Activated T-cell treated with anti-CD3 and anti-CD28 coated beads for 24 hours (primary cell): Measurements from ENCODE around the gene HOGA1.
"Not testable (repeated sequence)": the region's sequence is repeated elsewhere in the genome, so short reads cannot be mapped to it uniquely, and the experiment has no call there.

ENCODE experiments used
- DNase-seq: peaks from one replicate; pipeline ENCODE4 v3.0.0-alpha.2; 2020; ENCODE audit warnings: low read depth

The HOGA1 gene

DNA sequence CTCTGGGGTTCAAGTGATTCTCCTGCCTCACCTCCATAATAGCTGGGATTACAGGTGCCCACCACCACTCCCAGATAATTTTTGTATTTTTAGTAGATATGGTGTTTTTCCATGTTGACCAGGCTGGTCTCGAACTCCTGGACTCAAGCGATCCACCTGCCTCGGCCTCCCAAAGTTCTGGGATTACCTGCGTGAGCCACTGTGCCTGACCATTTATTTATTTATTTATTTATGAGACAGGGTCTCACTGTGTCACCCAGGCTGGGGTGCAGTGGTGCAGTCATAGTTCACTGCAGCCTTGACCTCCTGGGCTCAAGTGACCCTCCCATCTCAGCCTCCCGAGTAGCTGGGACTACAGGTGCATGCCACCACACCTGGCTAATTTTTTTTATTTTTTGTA is 29.9 kb upstream of the HOGA1 start:
- not testable (repeated sequence) for DNase-seq

DNA sequence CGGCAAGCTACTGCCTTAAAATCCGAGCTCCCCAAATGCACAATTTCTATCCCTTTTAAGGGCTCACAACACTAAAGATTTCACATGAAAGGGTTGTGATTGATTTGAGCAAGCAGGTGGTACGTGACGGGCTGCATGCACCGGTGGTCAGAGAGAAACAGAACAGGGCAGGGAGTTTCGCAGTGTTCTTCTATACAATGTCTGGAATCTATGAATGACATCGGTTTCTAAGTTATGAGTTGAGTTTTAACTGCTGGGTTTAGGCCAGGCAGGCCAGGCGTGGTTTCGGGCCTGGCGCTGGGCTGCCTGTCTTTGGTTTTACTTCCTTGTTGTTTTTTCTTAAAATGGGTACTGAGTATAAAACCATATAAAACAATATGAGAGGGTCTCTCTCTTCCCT is 28.6 kb upstream of the HOGA1 start:
- DNase-seq: not testable (repeated sequence)

DNA sequence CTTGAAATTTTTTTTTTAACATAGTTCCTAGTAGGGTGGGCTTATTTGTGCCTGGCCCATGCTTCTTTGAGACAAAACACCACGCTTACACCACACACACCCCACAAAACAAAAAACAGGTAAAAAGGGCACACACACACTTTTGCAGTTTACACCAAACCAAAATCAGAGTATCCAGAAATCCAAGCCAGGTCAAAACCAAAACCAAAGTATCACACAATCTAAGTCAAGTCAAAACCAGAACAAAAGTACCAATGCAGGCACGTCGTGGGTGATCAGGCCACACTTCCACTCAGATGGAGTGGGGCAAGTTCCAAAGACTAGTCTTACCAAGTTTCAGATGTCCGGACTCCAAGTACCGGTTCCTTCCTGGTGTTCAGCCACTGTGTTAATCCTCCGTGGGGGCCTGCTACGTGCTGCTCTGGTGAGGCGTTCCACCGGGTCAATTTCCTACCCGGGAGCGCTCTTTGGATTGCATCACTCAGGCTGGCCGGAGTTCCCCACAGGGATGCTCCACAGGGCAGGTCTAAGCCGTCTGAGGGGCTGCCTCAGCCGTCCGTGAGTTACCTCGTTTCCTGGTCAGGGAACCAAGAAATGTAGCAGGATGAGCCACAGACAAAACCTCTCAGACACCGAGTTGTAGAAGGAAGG is 23.3 kb upstream of the HOGA1 start:
- not testable (repeated sequence) for DNase-seq

DNA sequence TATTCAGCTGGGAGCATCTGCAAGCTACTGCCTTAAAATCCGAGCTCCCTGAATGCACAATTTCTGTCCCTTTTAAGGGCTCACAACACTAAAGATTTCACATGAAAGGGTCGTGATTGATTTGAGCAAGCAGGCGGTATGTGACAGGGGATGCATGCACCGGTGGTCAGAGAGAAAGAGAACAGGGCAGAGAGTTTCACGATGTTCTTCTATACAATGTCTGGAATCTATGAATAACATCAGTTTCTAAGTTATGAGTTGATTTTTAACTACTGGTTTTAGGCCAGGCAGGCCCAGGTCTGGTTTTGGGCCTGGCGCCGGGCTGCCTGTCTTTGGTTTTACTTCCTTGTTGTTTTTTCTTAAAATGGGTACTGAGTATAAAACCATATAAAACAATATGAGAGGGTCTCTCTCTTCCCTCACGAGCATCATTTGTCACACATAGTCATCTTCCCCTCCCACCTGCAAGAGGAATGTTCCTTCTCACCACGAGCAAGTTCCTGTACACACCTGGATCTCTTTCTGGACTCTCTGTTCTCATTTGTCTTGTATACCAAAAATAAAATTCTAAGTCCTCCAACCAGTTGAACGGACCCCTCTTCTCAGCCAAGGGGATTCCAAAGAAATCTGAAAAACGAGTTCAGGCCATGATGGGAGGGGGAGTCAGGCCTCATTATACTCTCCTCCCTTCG is 22.7 kb upstream of the HOGA1 start:
- DNase-seq: not testable (repeated sequence)

DNA sequence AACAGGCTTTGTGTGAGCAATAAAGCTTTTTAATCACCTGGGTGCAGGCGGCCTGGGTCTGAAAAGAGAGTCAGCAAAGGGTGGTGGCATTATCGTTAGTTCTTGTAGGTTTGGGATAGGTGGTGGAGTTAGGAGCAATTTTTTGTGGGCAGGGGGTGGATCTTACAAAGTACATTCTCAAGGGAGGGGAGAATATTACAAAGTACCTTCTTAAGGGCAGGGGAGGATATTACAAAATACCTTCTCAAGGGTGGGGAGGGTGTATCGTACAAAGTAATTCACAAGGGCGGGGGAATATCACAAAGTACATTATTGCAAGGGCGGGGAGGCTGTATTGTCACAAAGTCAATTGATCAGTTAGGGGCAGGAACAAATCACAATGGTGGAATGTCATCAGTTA is 21.9 kb upstream of the HOGA1 start:
- DNase-seq: not testable (repeated sequence)

DNA sequence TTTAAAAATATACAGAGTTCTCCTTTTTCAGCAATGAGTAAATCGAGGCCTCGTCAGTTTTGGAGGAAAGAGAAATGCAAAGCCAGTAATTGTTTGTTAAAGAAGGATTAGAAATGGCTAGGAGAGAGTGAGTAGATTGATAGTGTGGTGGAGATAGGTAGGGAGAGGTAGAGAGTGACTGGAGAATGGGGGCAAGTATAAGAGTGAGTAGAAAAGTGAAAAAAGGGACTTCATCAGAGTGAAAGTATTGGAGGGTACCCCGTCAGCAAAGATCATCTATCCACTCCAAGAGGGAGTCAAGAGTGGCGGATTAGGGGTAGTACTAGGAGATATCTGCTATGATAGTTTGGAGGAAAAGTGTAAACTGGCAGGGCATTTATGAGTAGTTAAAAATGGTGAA is 20.9 kb upstream of the HOGA1 start:
- no peak for DNase-seq

DNA sequence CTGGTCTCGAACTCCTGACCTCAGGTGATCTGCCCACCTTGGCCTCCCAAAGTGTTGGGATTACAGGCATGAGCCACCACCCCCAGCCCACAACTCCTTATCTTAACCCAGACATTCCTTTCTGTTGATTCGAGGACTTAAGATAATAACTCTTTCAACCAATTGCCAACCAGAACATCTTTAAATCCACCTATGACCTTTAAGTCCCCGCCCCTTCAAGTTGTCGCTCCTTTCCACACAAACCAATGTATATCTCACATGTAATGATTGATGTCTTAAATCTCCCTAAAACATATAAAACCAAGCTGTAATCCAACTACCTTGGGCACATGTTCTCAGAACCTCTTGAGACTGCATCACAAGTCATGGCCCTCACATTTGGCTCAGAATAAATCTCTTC is 19.4 kb upstream of the HOGA1 start:
- DNase-seq: no peak

DNA sequence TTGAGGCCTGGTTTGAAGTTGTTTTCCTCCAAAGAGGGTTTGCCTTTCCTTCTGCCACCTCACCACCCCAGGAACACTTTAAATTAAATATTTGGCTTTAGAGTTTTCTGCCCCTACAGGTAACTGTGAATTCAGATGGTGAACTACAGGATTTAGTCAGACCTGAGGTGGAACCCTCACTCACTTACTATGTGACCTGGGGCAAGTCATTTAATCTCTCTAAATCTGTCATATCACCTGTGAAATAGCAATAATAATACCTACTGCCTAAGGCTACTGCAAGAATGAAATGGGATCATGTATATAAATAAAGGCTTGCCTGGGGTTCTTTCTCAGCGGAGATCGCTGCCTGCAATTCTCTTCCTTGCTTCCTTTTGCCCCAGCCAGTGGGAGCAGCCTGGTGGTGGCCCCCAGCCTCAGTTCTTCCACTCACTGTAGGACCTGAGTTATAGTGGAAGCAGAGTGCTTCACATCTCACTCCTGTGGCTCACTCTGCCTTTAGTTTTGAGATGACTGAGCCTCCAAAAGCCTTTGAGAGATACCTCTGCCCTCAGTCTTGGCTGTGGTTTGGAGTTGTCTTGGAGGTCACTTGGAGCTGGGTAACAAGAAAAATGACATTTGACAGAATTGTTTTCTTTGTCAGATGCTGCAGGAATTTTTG is 17.7 kb upstream of the HOGA1 start:
- no peak for DNase-seq

DNA sequence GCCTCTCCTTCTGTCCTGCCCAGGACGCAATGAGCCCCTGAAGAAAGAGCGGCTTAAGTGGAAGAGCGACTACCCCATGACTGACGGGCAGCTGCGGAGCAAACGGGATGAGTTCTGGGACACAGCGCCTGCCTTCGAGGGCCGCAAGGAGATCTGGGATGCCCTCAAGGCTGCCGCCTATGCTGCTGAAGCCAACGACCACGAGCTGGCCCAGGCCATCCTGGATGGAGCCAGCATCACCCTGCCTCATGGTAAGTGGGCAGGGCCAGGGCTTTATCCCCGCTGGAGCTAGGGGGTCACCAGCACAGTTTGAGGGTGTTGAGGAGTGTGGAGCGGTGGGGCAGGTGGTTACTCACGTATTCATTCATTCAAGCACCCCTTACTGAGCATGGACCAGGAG is 16.3 kb upstream of the HOGA1 start:
- no peak for DNase-seq

DNA sequence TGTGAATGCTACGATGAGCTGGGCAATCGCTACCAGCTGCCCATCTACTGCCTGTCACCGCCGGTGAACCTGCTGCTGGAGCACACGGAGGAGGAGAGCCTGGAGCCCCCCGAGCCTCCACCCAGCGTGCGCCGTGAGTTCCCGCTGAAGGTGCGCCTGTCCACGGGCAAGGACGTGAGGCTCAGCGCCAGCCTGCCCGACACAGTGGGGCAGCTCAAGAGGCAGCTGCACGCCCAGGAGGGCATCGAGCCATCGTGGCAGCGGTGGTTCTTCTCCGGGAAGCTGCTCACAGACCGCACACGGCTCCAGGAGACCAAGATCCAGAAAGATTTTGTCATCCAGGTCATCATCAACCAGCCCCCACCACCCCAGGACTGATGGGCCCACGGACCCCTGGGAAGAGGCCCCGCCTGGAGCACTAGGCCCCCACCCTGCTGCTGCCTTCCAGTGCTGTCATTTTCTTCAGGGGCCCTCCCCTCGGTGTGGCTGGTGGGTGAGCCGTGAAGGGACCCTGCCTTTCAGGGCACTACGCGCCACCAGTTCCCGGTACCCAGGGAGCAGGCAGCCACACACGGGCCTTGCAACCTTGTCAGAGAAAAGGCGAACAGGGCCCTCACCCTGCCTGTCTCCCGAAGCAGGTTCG is 13.9 kb upstream of the HOGA1 start:
- no peak for DNase-seq

DNA sequence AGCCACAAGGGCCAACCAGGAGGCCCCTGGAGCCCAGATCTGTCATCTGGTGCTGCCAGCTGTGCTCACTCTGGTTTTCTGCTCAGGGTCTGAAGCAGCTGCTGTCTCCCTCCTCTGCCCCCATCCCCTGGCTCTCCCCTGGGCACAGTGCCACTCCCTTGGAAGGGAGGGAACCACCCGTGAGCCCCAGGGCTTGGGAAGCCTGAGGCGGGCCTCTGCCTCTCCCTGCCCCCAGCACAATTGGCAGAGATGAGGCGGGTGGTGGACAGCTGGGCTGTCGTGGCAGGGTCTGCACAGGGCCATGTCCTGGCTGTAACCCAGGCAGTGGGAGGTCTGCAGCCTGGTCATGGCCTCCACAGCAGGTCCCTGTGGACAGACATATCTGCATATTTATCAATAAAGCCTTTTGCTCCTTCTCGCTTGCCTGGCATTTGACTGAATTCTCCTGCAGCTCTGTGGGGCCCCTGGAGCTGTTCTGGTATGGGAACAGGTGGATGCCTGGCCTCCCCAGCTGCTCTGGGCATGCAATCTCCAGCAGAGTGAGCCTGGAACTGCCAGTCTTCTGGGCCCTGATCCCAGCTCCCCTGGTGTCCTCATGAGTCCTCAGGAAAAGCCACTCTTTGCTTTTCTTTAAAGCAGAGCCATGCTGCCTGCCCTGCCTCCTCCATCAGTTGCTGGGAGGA is 13.3 kb upstream of the HOGA1 start:
- no peak for DNase-seq

DNA sequence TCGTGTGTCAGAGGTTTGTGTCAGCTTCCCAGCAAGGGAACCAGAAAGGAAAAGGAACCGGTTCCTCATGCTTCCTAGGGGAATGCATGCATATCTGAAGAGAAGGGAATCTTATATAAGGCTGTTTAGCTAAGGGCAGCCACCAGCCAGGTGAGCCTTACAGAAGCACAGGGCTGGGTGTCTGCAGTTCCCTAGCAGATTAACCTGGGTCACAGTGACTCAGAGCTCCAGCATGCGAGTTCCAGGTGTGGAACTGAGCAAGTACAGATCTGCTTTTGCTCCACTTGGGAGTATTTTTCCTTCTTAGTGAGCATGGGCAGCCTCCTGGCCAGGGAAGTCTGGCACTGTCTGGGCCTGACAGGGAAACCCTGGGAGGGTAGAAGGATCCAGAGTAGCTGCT is 12.6 kb upstream of the HOGA1 start:
- no peak for DNase-seq

DNA sequence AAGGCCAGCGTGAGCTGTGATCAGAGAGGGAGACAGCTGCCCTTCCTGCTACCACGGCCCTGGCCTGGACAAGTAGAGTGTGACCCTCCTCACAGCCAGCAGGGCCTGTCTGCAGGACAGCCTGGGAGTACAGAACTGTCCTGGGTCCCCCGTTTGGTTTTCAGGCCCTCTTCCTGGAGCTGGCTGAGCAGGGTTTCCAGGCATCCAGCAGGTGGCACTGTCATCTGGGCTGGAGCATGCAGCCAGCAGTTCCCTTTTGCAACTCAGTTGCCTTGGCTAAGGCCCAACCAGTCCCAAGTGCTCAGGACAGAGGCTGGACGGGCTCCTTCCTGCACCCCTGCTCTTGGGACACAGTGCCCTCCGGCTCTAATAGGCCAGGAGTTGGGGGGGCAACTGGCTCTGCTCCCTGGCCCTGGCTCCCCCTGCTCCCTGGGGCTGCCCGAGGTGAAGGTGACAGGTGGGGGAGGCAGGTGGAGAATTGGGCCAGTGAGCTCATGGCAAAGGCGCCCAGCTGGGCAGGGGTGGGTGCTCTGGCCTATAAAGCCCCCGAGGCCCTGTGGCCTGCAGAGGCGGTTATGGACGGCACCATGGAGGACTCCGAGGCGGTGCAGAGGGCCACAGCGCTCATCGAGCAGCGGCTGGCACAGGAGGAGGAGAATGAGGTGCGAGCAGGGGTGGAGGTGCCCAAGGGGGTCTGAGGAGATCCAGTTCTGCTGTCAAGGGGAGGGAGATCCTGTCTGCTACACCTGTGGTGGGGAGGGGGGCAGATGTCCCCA is 11.8 kb upstream of the HOGA1 start, which contains the start of gene ANKRD2:
Gene ANKRD2, plus strand, starts transcription at position 566 of the 776 bp plus-strand sequence. Its CDS starts 10 bp downstream, at position 576.
- DNase-seq: peak; percentile 20

DNA sequence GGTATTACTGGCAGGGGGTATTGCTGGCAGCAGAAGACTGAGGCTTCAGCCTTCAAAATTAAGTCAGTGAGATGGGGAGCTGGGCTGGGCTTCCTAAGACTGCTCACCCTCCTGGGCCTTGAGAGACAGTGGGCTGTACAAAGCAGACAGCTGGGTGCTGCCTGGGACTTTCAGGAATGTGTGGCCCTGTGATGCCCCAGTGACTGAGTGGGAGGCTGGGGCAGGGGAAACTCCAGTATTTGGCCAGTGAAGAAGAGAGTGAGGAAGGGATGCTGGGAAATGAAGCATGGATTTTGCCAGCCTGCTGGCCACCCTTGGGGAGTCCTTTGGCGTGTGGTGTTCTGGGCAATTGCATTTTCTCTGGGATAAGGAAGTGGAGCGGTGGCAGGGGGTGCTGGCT is 11.2 kb upstream of the HOGA1 start:
- DNase-seq: no peak

DNA sequence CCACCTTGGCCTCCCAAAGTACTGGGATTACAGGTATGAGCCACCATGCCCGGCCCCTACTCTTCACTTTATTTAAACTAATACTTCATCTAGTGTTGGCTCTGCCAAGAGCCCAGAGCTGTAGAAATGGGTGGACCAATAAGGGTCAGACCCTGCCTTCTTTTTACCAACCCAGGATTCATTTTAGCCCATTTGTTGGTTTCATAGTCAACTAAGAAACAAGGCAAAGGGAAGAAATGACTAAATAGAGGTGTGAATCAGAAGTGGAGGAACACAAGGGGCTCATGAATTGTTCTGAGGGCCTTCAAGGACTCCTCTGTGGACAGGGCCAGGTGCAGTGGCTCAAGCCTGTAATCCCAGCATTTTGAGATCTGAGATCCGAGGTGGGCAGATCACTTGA is 10.5 kb upstream of the HOGA1 start:
- DNase-seq: no peak

DNA sequence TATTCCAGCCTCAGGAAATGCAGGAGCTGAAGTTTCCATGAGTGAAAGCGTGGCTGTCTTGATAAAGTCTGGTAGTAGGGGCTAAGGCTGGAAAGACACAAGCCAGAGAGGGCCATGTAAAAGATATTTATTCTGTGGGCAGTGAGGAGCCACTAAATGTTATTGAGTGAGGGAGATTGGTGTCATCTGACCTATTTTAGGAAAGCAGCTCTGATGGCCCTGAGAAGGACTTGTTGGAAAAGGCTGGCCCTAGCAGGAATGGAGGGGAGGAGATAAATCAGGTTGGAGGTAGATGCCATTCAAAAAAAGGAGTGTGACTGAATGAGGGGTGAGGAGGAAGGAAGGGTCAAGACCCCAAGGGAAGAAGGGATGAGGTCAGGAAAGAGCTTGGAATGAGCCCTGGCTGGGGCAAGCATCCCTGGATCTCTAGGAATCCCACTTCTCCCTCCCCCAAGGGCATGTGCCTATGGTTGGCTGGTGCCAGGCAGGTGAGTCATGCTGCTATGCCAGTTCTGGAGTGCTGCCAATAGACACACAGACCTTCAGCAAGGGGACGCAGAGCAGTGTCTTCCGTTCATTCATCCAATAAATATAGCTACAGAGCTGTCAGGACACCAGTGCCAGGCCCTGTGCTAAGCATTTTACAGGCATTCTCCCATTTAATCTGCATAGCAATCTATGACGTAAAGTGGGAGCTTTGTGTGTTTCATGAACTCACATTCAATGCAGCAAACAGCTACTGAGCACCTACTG is 9.6 kb upstream of the HOGA1 start:
- DNase-seq: no peak

DNA sequence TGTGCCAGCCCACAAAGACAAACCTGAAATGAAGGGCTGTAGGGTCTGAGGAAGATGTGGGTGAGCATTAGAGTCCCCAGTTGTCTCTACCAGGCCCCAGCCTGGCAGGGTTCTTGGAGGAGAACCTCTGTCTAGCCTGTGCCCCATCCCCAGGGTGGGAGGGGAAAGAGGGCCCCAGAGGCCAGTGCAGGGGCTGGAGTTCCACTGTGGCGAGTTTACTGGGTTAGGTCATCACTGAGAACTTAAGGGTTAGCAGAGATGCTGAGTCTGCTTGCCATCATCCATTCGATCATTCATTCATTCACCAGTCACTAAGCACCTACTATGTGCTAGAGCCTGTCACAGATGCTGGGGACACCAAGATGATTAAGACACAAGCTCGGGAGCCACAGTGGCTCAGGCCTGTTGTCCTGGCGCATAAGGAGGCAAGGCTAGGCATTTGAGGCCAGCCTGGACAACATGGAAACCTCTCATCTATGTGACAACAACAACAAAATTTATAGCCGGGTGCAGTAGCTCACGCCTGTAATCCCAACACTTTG is 9.0 kb upstream of the HOGA1 start:
- no peak for DNase-seq

DNA sequence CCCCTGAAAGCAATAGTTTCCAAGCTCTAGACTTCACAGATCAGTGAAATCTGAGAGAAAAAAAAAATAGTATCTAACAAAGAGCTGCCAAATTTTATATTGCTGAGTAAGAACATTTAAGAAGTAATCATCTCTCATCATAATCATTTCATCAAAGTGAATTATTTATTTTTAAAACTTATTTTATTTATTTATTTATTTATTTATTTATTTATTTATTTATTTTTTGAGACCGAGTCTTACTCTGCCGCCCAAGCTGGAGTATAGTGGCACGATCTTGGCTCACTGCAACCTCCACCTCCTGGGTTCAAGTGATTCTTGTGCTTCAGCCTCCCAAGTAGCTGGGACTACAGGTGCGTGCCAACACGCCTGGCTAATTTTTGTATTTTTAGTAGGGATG is 7.7 kb upstream of the HOGA1 start:
- not testable (repeated sequence) for DNase-seq

DNA sequence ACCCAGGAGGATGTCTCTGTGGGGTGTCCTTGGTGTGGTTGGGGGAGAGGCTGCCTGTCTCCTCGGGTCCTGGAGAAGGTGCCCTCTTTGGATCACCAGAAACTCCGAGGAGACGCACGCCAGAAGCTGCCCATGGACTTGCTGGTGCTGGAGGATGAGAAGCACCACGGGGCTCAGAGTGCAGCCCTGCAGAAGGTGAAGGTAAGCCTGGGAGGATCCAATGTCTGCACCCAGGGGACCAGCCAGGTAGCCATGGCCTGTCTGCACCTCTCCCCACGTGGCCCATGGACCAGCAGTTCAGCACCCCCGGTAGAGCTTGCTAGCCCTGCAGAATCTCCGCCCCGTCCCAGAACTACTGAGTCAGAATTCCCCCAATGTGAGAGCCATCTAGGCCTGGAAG is 6.5 kb upstream of the HOGA1 start:
- DNase-seq: no peak

DNA sequence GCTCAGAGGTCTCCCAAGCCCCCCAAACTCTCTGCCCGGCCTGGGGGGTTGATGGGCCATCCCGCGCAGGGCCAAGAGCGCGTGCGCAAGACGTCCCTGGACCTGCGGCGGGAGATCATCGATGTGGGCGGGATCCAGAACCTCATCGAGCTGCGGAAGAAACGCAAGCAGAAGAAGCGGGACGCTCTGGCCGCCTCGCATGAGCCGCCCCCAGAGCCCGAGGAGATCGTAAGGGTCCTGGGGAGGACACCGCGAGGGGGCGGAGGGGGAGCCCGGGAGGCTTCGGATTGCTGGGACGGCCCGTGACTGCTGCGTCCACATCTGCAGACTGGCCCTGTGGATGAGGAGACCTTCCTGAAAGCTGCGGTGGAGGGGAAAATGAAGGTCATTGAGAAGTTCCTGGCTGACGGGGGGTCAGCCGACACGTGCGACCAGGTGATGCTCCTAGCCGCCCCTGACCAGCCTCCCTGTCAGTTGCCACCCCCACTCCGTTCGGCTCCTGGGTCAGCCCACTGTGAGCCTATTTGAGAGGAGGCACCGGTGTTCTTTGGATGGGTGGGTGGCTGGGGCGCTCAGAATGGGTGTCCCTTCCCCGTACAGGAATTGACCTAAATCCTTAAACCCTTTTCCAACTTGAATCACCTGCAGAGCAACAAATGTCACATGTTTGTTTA is 5.9 kb upstream of the HOGA1 start:
- DNase-seq: no peak
